Right lobe of liver (tissue), 4 donors: ENCODE results near the gene MGAT4A.

ENCODE experiments used
- CTCF ChIP-seq, 4 donors: fragments of 200-600 bp in 3 of 4; fragments of 450-650 bp in 1 of 4; IDR thresholded peaks; one replicate each; pipeline versions ENCODE4 v1.5.1 to v1.8.0; 2016 to 2022; ENCODE audit warnings: antibody characterized with exemption in 4 of 4, mild to moderate bottlenecking in 2 of 4
- POLR2A ChIP-seq: fragments of 450-650 bp; IDR thresholded peaks from one replicate; pipeline ENCODE4 v1.6.1; 2017; ENCODE audit warnings: antibody characterized with exemption, mild to moderate bottlenecking
- donor health status: DM: no; HTN: no; CAD: no.
- donor health status: DM: no; HTN: no; CAD: no.
- donor health status: DM: no; HTN: yes; CAD: no.

GRCh38 chr2:98778741-98779483, 48.0 kb upstream of the MGAT4A start:
- no peak for TF ChIP-seq CTCF (IDR thresholded peaks at IDR 0.05)
- no peak for TF ChIP-seq POLR2A
